ENCODE results near the gene CTF1.
A peak's percentile ranks its signal among the peaks of the same experiment; 100 is the strongest.

CTF1 gene

DNA sequence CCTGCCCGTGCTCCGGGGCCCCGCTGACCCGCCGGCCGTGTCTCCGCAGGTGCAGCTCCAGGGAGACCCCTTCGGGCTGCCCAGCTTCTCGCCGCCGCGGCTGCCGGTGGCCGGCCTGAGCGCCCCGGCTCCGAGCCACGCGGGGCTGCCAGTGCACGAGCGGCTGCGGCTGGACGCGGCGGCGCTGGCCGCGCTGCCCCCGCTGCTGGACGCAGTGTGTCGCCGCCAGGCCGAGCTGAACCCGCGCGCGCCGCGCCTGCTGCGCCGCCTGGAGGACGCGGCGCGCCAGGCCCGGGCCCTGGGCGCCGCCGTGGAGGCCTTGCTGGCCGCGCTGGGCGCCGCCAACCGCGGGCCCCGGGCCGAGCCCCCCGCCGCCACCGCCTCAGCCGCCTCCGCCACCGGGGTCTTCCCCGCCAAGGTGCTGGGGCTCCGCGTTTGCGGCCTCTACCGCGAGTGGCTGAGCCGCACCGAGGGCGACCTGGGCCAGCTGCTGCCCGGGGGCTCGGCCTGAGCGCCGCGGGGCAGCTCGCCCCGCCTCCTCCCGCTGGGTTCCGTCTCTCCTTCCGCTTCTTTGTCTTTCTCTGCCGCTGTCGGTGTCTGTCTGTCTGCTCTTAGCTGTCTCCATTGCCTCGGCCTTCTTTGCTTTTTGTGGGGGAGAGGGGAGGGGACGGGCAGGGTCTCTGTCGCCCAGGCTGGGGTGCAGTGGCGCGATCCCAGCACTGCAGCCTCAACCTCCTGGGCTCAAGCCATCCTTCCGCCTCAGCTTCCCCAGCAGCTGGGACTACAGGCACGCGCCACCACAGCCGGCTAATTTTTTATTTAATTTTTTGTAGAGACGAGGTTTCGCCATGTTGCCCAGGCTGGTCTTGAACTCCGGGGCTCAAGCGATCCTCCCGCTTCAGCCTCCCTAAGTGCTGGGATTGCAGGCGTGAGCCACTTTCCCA lies 5.9 kb downstream of the CTF1 start:
- DNase-seq (ENCODE audit: extremely low read depth, low read depth), result no peak

DNA sequence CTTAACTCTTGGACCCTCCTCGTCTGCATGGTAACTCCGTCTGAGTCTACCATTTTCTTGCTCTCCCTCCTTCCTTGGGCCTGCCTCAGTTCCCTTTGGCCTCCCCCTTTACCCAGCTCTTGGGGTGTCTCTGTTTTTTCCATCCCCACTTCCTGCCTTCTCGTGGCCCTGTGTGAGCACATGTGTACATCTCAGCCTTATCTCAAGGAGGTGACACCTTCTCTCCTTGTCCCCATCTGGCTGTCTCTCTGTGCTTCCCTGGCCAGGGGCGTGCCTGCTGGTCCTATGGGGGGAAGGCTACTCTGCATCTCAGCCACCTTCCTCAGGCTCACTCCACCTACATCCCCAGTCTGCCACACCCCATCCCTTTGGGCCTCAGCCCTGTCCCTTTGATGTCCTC lies 6.6 kb downstream of the CTF1 start:
- no peak for DNase-seq (ENCODE audit: extremely low read depth, low read depth)
- TF ChIP-seq, protein P1, sequence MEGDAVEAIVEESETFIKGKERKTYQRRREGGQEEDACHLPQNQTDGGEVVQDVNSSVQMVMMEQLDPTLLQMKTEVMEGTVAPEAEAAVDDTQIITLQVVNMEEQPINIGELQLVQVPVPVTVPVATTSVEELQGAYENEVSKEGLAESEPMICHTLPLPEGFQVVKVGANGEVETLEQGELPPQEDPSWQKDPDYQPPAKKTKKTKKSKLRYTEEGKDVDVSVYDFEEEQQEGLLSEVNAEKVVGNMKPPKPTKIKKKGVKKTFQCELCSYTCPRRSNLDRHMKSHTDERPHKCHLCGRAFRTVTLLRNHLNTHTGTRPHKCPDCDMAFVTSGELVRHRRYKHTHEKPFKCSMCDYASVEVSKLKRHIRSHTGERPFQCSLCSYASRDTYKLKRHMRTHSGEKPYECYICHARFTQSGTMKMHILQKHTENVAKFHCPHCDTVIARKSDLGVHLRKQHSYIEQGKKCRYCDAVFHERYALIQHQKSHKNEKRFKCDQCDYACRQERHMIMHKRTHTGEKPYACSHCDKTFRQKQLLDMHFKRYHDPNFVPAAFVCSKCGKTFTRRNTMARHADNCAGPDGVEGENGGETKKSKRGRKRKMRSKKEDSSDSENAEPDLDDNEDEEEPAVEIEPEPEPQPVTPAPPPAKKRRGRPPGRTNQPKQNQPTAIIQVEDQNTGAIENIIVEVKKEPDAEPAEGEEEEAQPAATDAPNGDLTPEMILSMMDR (IDR thresholded peaks at IDR 0.05; ENCODE audit: low read depth, low read length, missing control alignments), result no peak
- no peak overlapping the region for H3K4me3 ChIP-seq (replicated peaks; ENCODE audit: low read depth, low read length)

More for the DNA sequence above, 5.9 kb downstream of the CTF1 start:
- H3K4me3 ChIP-seq (replicated peaks; ENCODE audit: low read depth, low read length), result peak overlapping the region; percentile 35
- TF ChIP-seq, protein P1 (IDR thresholded peaks at IDR 0.05; ENCODE audit: low read depth, low read length, missing control alignments), result no peak

DNA sequence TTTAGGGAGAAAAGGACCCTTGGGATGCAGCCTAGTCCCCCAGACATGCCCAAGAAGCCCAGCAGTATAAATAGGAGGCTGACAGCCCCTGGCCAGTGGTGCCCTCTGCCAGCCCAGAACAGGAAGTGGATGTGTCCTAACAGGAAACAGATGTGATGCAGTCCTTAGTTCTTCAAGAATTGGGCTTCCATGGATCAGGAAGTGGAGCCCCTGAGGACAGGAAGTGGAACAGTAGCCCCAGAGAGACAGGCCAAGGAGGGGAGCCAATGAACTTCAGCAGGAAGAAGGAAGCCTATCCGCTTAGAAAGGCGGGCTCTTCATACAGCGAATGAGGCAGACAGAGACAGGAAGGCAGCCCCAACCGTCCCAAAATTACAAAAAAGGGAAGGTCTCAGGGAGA lies 7.2 kb downstream of the CTF1 start:
- TF ChIP-seq, protein P1 (IDR thresholded peaks at IDR 0.05; ENCODE audit: low read depth, low read length, missing control alignments), result no peak
- H3K4me3 ChIP-seq (replicated peaks; ENCODE audit: low read depth, low read length), result no peak overlapping the region
- peak; percentile 58 for DNase-seq (ENCODE audit: extremely low read depth, low read depth)

DNA sequence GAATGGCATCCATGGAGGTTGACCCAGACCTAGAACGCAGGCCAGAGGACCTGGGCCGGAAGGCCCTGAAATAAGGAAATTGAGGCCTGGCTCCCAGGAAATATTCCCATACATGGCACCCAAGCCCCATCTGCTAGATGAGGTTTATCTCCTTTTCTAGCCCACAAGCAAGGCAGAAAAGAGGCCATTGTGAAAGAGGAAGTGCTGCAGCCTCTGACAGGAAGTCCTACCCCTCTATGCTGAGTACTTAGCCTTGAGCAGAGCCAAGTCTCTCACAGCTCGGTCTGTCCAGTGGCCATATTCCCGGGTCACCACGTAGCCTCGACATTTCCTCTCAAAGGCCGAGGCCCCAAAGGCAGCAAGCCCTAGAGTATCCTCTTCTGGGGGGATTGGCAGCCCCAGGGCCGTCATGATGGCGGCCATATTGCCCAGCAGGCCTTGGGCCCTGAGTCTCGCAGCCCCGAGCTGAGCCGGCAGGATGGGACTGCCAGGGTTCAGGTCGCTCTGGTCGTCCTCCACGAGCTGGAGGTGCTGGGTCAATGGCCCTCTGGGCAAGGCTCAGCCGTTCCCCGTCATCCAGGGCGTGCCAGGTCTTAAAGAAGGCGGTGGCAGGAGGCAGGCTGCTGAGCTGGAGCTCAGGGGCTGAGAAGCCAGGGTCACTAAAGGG lies 7.8 kb downstream of the CTF1 start:
- TF ChIP-seq, protein P1 (IDR thresholded peaks at IDR 0.05; ENCODE audit: low read depth, low read length, missing control alignments), result no peak

DNA sequence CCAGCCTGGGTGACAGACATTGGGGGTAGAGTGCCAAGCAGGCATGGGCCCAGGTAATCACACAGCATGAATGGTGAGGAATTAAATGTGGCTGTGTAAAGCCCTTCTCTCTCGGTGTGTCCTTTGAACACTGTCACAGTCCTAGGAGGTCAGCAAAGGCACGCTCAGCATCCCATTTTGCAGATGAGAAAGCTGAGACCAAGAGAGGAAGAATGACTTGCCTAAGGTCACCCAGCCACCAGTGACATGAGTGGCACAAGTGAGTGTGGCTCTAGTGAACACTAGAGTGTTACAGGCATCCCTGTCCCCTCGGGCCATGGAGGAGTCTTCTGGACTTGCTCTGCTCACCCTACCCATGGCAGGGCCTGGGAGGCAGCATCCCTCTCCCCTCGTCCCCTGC lies 10.7 kb downstream of the CTF1 start:
- H3K4me3 ChIP-seq (replicated peaks; ENCODE audit: low read depth, low read length), result no peak overlapping the region
- no peak for DNase-seq (ENCODE audit: extremely low read depth, low read depth)
- TF ChIP-seq, protein P1 (IDR thresholded peaks at IDR 0.05; ENCODE audit: low read depth, low read length, missing control alignments), result no peak

More for the DNA sequence above, 7.8 kb downstream of the CTF1 start:
- H3K4me3 ChIP-seq (replicated peaks; ENCODE audit: low read depth, low read length), result no peak overlapping the region
- DNase-seq (ENCODE audit: extremely low read depth, low read depth), result no peak

DNA sequence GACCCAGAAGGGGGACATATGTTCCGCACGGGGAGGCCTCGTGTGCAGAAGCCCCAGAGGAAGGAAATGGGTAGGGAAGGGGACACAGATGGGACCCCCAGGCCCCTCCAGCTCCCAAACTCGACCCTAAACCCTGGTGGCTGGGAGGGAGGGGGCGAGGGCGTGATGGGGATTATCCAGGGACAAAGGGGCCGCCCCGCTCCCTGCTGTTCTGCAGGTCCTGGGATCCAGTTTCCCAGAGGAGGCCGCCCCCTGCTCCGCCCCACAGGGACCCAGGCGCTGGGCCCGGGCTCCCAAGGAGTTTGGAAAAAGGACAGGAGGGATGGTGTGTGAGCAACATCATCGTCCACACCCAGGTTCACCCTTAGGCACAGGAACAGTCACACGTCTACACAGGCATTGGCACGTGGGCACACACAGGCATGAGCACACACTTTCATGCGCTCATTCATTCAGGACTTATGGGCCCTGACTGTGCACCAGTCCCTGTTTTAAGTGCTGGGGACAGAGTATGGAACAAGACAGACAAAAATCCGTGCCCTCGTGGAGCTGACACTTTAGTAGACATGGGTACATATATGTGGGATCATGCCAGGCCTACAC lies 14.1 kb downstream of the CTF1 start:
- TF ChIP-seq, protein P1 (IDR thresholded peaks at IDR 0.05; ENCODE audit: low read depth, low read length, missing control alignments), result no peak
- no peak overlapping the region for H3K4me3 ChIP-seq (replicated peaks; ENCODE audit: low read depth, low read length)
- DNase-seq (ENCODE audit: extremely low read depth, low read depth), result no peak
